ENCODE measurements around the gene IREB2.

- TF ChIP-seq GABPB1 (CRISPR knock-in tag; IDR thresholded peaks at IDR 0.05) = no peak
- no peak for TF ChIP-seq TEAD1 (CRISPR knock-in tag; IDR thresholded peaks at IDR 0.05)
- TF ChIP-seq CTCF (IDR thresholded peaks at IDR 0.05) = no peak
- no peak for TF ChIP-seq ZNF532 (CRISPR knock-in tag; IDR thresholded peaks at IDR 0.05; ENCODE audit: borderline replicate concordance)
- TF ChIP-seq HMGA2 (CRISPR knock-in tag; IDR thresholded peaks at IDR 0.05) = no peak
- TF ChIP-seq MAX (CRISPR knock-in tag; IDR thresholded peaks at IDR 0.05) = no peak
- no peak for TF ChIP-seq NR3C1 (CRISPR knock-in tag; conservative IDR thresholded peaks at IDR 0.05; ENCODE audit: low read depth)
- TF ChIP-seq ATF1 (CRISPR knock-in tag; IDR thresholded peaks at IDR 0.05) = no peak
These were observed 69.8 kb downstream of the IREB2 start for GRCh38 chr15:78507831-78508160.

Measured in WTC11 (cell line).